HG03045 (cell line): ENCODE measurements around the gene SPTBN1.

Experiments
- ATAC-seq: cut with Tn5 transposase; IDR thresholded peaks from one replicate; pipeline ENCODE4 v1.9.1; 2021; ENCODE audit warnings: mild to moderate bottlenecking, moderate library complexity; ENCODE audit not compliant: unreplicated experiment

The SPTBN1 gene

GRCh38 chr2:54627973-54628372 is 171.8 kb downstream of the SPTBN1 start:
- no peak for ATAC-seq

- ATAC-seq, result no peak
Observed at GRCh38 chr2:54628418-54628817, 172.3 kb downstream of the SPTBN1 start.

- ATAC-seq, result no peak
Observed at GRCh38 chr2:54628957-54629356, 172.8 kb downstream of the SPTBN1 start.

GRCh38 chr2:54629390-54629789 is 173.3 kb downstream of the SPTBN1 start:
- no peak for ATAC-seq

- ATAC-seq, result no peak
Observed at GRCh38 chr2:54629914-54630857, 174.1 kb downstream of the SPTBN1 start.

- no peak for ATAC-seq
Observed at GRCh38 chr2:54630858-54631497, 174.9 kb downstream of the SPTBN1 start.

GRCh38 chr2:54631755-54632154 is 175.6 kb downstream of the SPTBN1 start:
- ATAC-seq, result no peak

- ATAC-seq, result no peak
Observed at GRCh38 chr2:54632733-54633692, 176.9 kb downstream of the SPTBN1 start.

GRCh38 chr2:54634021-54634420 is 177.9 kb downstream of the SPTBN1 start:
- no peak for ATAC-seq

GRCh38 chr2:54634564-54635511 is 178.7 kb downstream of the SPTBN1 start:
- peak; percentile 77 for ATAC-seq

- peak; percentile 2 for ATAC-seq
Observed at GRCh38 chr2:54635554-54636152, 179.5 kb downstream of the SPTBN1 start.

GRCh38 chr2:54636415-54637139 is 180.4 kb downstream of the SPTBN1 start:
- no peak for ATAC-seq

- ATAC-seq, result no peak
Observed at GRCh38 chr2:54638103-54638502, 182.0 kb downstream of the SPTBN1 start.

GRCh38 chr2:54638774-54639187 is 182.7 kb downstream of the SPTBN1 start:
- no peak for ATAC-seq

- no peak for ATAC-seq
Observed at GRCh38 chr2:54639609-54640008, 183.5 kb downstream of the SPTBN1 start.

GRCh38 chr2:54640834-54641540 is 184.9 kb downstream of the SPTBN1 start:
- no peak for ATAC-seq

GRCh38 chr2:54641988-54642387 is 185.9 kb downstream of the SPTBN1 start:
- no peak for ATAC-seq
